ENCODE data around the gene CEP192.
A peak's percentile ranks its signal among the peaks of the same experiment; 100 is the strongest.
"Not testable (repeated sequence)": the region's sequence is repeated elsewhere in the genome, so short reads cannot be mapped to it uniquely, and the experiment has no call there.

CEP192 gene

GRCh38 chr18:12990967-12991820, at the start of gene CEP192:
Gene CEP192 (plus strand): TSS chr18:12991362. CDS start chr18:12999425, 8,063 bp downstream.
- peak; percentile 96 for DNase-seq (ENCODE audit: low read depth)

- no peak for DNase-seq (ENCODE audit: low read depth)
These were observed 47.9 kb upstream of the CEP192 start for GRCh38 chr18:12943215-12943614.

GRCh38 chr18:12944709-12945108, 46.5 kb upstream of the CEP192 start:
- DNase-seq (ENCODE audit: low read depth): no peak

GRCh38 chr18:12946549-12947284, 44.4 kb upstream of the CEP192 start:
- DNase-seq (ENCODE audit: low read depth): no peak

- DNase-seq (ENCODE audit: low read depth): peak; percentile 99
These were observed 43.7 kb upstream of the CEP192 start, which contains the start of gene SEH1L for GRCh38 chr18:12947285-12948049. Gene SEH1L (plus strand): TSS chr18:12948011. CDS start chr18:12948122, 111 bp downstream.

- DNase-seq (ENCODE audit: low read depth): peak; percentile 98
These were observed 42.9 kb upstream of the CEP192 start for GRCh38 chr18:12948050-12948804.

GRCh38 chr18:12958478-12958877, 32.7 kb upstream of the CEP192 start:
- no peak for DNase-seq (ENCODE audit: low read depth)

GRCh38 chr18:12960395-12960794, 30.8 kb upstream of the CEP192 start:
- DNase-seq (ENCODE audit: low read depth): no peak

GRCh38 chr18:12960853-12961397, 30.2 kb upstream of the CEP192 start:
- DNase-seq (ENCODE audit: low read depth): no peak

- DNase-seq (ENCODE audit: low read depth): no peak
These were observed 28.1 kb upstream of the CEP192 start for GRCh38 chr18:12963069-12963468.

- DNase-seq (ENCODE audit: low read depth): no peak
These were observed 23.0 kb upstream of the CEP192 start for GRCh38 chr18:12968115-12968514.

- DNase-seq (ENCODE audit: low read depth): no peak
These were observed 22.5 kb upstream of the CEP192 start for GRCh38 chr18:12968619-12969018.

- no peak for DNase-seq (ENCODE audit: low read depth)
These were observed 17.5 kb upstream of the CEP192 start for GRCh38 chr18:12973562-12974213.

GRCh38 chr18:12975488-12975887, 15.7 kb upstream of the CEP192 start:
- no peak for DNase-seq (ENCODE audit: low read depth)

GRCh38 chr18:12976305-12976704, 14.9 kb upstream of the CEP192 start:
- no peak for DNase-seq (ENCODE audit: low read depth)

GRCh38 chr18:12980065-12980464, 11.1 kb upstream of the CEP192 start:
- not testable (repeated sequence) for DNase-seq (ENCODE audit: low read depth)

- no peak for DNase-seq (ENCODE audit: low read depth)
These were observed 1.6 kb upstream of the CEP192 start for GRCh38 chr18:12989397-12990122.

GRCh38 chr18:12990123-12990475, 1.1 kb upstream of the CEP192 start:
- DNase-seq (ENCODE audit: low read depth): peak; percentile 40

- no peak for DNase-seq (ENCODE audit: low read depth)
These were observed 558 bp upstream of the CEP192 start for GRCh38 chr18:12990641-12990966.

- DNase-seq (ENCODE audit: low read depth): no peak
These were observed 638 bp downstream of the CEP192 start for GRCh38 chr18:12991821-12992179.
